NK-92 (cell line): Measurements from ENCODE around the gene ZC3H7A.

Experiments used
- DNase-seq: peaks from one replicate; lab custom pipeline; 2025; ENCODE audit not compliant: unreplicated experiment; lab: John Stamatoyannopoulos, UW

ZC3H7A gene

DNA sequence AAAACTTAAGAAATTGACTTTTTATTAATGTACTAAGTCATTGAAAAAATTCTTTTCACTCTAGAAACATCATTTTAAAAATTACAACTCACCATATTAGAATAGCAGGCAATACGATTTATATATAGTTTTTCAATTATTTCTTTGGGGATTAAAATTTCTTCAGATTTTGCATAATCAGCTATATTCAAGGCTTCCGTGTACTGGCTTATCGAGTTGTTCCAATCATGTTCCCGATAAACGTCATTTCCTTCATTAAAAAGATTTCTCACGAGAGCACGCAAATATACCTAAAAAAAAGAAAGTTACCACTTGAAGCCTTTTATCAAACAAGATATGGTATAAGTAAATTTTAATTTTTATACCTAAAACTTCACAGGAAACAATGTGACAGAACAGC is 18.0 kb downstream of the ZC3H7A start:
- DNase-seq = no peak

DNA sequence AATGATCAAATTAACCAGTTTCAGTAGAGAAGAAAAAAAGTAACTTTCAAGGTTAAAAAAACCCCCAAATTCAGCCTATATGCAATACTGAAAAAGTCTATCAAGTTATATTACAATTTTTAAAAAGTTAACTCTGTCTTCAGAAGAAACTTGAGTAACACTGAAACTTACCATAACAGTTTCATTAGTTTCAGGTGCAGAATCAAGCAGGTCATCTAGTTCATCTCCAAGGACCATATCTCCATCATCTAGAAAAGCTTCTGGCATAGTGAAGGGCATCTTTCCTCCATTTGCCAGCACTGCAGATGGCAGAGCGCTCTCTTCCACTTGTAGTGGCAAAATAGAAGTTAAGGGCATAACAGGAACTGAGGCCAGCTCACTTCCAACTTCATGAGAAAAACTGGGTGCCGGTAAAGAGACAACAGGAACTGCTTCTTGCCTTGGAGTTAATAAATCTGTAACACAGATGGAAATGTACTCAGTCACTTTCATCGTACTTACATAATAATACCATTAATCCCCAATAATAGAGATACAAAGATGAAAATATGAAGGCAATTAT is 22.9 kb downstream of the ZC3H7A start:
- DNase-seq = no peak

DNA sequence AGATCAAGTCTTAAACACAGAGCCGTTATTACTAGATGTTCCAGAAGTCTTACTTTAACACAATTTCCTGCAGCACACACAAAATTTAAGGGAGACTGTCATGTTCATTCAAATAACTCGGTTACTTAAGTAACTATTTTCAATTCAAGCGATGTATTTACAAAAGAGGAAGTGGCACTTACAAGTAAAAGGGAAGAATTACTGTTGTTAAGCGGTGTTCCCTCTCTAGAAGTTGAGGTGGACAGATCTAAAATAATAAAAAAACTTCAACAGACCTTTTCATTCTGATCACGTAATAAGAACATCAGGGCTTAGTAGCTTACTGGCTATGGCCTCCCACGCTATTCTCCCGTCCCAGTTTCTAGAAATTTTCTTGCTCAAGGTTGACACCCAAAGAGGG is 28.2 kb downstream of the ZC3H7A start:
- no peak for DNase-seq

DNA sequence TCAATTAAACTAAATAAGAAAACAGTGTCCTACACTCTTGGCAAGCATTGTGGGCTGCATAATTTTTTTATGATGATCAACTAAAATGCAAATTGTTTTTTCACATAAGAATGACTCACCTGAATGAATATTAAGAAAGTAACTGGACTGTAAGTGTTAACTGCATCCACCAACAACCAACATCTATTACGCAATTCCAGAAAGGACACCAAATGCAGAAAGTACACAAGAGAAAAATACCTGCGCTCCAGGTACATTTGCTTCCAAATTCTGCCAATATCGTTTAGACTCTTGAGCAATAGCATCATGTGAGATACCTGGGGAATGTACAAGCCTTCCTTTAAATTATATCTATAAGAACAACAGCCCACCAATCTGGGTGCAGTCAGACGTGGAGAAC is 34.6 kb downstream of the ZC3H7A start:
- no peak for DNase-seq

DNA sequence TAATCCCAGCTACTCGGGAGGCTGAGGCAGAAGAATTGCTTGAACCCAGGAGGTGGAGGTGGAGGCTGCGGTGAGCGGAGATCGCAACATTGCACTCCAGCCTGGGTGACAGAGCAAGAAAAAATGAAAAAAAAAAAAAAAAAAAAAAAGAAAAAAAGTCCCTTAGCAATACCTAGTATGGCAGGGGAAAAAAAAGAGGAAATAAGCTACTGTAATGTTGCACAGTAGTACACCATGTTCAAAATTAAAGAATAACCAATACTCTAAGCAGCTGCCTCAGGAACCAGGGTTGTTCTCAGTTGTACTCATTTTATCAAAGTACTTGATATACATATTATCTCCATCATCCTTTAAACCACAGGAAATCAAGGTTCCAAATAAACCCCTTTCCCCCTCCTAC is 37.1 kb downstream of the ZC3H7A start:
- no peak for DNase-seq

DNA sequence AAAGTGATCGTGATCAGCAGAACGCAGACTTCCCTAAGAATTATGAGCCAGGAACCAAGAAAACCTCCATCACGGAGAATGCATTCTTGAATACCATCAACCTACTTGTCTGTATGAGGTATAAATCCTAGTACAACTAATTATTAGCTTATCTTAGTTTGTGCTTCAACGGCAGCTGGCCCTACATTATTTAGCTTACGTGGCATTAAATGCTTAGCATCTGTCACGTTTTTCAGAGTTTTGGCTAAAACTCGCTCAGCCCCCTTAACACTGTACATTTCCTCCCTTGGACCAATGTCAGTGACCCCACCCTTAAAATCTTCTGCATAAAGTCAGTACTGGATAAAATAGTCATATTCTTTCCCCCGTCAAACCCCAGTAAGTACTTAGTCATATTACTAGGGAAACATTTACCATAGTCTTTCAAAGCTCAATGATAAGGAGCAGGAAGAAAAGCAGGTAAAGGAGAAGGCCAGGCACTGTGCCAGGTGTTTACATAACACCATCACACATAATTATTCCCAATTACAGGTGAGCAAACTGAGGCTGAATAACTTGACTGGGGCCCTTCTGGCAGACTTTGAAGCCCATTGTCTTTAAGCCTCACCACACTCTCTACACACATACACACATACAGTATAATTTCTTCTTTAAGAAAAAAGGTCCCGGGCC is 37.8 kb downstream of the ZC3H7A start:
- no peak for DNase-seq

DNA sequence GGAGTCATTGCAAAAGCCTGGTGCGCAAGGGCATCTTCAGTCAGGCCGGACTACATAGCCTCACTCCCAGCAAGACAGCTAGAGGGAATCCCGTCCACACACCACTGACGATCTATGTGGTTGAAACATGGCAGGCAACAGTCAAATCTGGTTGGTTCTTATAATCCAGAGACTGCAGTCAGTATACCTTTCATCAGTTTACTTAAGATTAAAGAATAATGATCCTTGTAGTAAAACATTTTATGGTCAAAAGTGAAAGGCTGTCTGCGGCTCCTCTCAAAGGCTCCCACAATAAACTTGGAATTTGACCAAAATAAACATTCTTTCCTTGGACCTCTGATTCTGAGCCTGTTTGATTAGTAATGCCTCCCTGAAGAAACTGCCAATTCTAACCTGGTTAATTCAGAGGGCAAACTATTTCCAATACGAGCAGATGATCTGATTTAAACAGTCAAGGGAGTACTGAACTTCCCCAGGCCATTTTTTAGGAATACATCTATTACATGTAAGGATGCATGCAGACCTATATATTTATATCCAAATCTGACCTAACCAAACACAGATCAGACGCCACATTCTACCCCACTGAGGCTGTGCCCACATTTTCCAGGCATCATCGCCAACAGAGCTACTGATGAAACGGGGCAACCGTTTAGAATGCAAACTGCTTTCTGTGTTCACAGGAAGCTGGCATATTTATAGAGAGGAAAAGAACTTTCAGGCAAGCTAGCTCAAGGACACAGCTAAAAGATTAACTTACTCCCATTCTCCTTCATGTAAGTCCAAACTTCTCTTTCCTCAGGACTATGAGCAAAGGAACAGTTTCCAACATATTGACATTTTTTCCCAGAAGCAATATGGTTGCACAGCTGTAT is 39.1 kb downstream of the ZC3H7A start:
- DNase-seq = no peak

DNA sequence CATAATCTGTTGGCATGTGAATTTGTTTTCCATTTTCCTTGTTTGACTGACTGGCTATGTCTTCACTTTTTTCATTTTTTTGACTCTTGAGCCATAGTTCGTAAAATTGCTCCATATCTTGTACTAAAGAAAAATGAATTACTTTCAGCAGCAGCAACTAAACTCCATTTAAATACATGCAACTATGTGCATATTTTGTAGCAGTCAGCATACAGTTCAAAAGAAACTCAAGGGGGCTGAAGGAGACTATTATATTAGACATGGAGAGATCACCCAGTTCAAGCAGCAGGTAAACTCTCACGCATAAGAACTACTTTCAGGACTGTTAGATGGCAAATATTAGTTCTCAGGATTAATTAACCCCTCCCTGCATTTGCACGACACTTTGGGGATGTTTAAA is 40.8 kb downstream of the ZC3H7A start:
- DNase-seq = no peak

DNA sequence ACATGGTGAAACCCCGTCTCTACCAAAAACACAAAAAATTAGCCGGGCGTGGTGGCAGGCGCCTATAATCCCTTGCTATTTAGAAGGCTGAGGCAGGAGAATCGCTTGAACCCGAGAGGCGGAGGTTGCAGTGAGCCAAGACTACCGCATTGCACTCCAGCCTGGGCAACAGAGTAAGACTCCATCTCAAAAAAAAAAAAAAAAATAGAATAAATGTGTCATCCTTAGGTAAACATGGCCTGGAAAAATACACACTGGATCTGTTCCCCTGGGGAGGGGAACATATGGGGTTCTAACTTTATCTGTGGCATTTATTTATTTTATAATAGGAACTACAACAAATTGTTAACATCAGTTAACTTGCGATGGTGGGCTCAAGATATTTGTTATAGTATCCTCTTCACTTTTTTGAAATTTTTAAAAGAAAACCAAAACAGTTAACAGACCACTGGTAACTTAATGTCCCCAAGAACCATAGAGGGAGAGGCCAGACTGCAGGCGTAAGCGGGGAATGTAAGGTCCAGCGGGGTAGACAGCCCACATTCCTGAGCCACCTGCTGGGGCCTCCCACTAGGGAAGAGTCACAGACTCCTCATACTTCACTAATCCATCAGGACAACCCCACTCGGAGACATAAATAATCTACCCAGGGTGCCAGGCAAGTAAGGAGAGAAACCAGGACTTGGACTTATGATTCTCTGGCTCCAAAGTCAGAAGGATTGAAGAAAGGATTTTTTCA is 41.9 kb downstream of the ZC3H7A start:
- DNase-seq = no peak

DNA sequence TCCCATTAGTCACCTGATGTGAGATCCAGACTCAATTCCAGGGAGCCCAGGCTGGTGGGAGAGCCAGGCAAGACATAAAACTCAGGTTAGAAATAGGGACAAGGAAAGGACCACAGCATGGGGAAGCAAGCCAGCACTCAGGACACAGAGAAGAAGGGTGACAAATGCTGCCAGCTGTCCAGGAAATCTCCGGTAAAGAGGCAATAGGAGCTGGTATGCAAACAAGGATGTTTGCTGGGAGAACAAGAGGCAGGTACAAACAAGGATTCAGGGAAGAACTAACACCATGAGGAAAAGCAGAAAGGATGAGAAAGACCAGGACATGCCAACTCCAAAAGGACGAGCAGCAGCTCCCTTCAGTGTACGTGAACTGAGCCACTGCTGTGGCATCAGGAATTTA is 44.2 kb downstream of the ZC3H7A start:
- DNase-seq = no peak

DNA sequence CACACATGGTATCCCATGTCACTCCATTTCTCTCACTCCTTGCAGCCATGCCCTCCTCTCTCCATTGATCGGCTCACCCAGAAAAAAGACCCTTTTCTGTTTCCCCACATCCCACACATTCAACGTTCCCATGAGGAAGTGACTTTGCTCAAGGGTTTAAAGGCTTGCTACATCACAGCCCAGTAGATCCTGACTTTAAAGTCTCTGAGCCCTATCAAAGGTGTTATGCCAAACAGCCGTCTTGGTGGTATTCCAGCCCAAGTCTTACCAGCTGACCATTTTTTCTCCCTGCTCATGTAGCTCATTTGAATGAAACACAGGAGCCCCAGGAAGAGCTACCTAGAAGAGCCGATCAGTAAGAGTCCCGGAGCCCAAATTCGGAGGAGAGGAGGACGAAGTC is 47.0 kb downstream of the ZC3H7A start:
- DNase-seq = no peak

DNA sequence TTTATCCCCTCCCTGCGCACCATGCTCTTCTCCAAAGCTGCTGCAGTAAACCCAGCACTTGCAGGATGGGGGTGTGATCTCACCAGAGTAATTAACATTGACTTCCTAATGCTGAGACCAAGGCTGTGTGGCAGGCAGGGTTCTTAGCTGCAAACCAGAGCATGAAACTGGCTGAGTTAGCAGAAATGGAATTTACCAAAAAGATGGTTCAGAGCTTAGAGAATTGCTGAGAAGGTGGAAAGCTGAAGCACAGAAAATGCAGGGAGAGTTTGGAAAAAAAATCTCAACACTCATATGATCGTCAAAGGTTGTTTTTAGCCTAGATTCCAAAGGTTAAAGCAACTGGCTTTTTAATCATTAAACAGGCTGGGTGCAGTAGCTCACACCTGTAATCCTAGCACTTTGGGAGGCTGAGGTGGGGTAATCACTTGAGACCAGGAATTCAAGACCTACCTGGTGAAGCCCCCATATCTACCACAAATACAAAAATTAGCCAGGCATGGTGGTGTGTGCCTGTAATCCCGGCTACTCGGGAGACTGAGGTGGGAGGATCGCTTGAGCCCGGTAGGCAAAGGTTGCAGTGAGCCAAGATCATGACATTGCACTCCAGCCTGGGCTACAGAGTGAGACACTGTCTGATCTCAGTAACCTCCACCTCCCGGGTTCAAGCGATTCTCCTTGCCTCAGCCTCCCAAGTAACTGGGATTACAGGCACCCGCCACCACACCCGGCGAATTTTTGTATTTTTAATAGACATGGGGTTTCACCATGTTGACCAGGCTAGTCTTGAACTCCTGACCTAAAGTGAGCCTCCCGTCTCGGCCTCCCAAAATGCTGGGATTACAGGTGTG is 48.4 kb downstream of the ZC3H7A start:
- DNase-seq = no peak

DNA sequence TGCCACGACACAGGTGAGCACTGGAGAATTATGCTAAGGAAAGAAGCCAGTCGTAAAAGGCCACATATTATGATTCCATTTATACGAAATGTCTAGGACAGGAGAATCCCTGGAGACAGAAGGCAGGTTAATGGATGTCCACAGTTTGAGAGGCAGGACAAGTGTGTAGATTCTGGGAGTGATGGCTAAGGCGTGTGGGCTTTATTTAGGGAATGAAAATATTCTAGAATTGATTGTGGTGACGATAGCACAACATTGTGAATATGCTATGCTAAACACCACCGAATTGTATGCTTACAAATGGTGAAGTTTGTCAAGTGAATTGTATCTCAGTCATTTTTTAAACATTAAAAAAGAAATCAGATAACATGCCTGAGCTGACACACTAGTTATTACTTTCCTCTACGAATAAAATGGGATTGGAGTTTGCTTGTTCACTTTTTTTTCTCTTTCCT is 49.1 kb downstream of the ZC3H7A start:
- DNase-seq = no peak

DNA sequence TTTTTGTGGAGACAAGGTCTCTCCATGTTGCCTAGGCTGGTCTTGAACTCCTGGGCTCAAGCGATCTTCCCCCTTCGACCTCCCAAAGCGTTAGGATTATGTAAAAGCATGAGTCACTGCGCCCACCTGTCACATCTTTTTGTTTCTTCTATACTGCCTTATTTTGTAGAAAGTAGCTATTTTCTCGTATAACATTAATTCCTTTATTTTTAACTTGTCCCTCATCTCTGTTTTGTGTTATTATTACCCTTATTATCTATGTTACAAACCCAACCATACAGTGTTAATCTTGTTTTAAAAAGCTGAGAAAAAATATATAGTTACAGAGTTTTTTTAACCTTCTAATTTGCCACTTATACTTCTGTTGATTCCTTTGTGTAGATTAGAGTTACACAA is 53.0 kb downstream of the ZC3H7A start:
- no peak for DNase-seq

DNA sequence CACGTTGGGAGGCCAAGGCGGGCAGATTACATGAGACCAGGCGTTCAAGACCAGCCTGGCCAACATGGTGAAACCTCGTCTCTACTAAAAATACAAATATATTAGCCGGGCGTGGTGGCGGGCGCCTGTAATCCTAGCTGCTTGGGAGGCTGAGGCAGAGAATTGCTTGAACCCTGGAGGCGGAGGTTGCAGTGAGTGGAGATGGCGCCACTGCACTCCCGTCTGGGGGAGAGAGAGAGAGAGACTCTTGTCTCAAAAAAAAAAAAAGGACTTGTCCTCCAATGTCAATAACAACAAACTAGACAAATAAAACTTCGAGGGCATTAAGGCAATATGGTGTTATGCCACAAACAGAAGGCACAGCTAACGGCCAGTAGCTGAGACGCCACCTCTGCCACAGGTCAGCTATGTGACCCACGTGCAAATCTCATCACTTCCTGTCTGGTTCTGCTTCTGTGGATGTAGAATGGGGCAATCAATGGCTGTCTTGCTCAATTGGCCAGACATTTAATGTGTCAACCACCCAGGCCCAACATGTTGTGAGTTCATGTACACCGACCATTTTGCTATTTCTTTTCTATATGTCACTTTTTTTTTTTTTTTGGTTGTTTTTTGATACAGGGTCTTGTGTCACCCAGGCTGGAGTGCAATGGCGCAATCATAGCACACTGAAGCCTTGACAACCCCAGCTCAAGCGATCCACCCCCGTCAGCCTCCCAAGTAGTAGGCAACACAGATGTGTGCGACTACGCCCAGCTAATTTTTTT is 53.6 kb downstream of the ZC3H7A start:
- DNase-seq = no peak

DNA sequence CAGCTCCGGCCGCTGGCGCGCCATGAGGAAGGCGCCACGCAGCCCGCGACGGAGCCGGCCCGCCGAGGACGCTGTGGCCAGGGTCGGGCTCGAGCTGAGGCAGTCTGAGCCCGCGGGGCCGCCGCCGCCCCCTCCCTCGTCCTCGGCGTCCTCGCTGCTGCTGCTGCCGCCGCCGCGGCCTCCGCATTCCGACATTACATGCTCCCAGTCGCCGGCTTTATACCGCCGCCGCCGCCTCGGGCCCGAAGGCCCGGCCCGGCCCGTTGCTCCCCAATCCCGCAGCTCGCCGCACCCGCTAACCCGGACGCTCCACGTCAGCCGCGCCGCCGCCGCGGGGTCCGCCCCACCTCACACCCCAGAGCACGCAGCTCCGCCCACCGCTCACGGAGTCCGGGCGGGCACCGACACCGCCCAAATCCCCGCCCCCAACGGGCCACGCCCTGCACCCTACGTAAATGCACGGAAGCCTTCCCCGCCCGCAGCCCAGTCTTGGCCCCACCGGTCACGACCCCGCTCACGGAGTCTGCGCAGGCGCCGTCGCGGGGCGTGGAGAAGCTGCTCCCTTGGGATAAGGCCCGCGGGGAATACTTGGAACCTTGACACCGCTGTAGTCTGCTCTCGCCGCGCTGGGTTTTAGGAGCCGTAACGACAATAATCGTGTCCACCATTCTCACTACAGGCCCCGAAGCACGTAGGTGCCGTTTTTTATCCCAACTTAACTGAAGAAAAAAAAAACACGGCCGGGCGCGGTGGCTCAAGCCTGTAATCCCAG is 54.3 kb downstream of the ZC3H7A start, which contains the start of gene TXNDC11:
TSS of gene TXNDC11 (minus strand) at position 322 of the 772 bp plus-strand sequence. CDS start at position 195, 127 bp downstream.
- peak; percentile 91 for DNase-seq

DNA sequence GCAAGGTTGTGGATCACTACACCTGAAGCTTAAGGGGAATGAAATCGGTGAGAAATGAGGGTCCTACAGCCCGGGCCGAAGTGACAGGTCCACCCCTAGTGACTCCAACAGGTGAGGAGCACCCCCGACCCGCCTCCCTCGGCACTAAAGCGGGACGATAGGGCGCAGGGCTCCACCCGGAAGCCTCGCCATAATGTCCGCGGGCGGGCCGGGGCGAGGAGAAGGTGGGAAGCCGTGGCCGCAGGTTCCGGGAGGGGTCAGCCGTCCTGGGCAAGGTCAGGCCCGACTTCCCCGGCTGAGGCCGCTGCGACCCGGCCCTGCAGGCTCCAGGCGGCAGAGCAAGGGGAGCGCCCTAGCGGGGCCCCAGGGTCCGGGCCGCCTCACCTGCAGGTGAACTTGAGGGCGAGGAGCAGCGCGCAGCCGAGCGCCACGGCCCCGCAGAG is 54.9 kb downstream of the ZC3H7A start:
- no peak for DNase-seq

DNA sequence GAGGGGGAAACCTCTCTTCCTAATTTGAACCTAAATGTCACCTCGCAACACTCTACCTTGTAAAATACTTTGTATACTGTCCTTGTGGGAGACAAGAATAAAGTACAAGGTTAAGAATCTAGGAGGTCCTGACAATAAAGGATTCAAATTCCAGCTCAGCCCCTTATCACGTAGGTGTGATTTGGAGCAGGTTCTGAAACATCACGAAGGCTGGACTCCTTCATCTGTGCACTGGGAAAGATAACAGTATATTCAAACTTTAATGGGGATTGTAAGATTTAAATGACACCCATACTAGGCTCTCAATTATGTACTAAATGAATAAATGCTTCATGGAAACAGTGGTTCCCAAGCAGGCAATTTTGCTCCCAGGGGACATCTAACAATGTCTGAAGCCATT is 56.5 kb downstream of the ZC3H7A start:
- DNase-seq = no peak
